Stimulated activated naive CD8-positive, alpha-beta T cell treated with anti-CD3 and anti-CD28 coated beads, Interleukin-15, Interleukin-2, amounts not matched to agents 100 ng/mL and 50 ng/mL, for 24 hours (primary cell): ENCODE data around the gene ADAD2.

Source experiments
- H3K27ac Mint-ChIP-seq: one replicate; pipeline ENCODE4 v1.8.0; 2021; ENCODE audit warnings: mild to moderate bottlenecking, mixed read lengths
- H3K27me3 Mint-ChIP-seq: one replicate; pipeline ENCODE4 v1.8.0; 2021; ENCODE audit warnings: mixed read lengths
- H3K36me3 Mint-ChIP-seq: one replicate; pipeline ENCODE4 v1.8.0; 2021; ENCODE audit warnings: low read depth, mixed read lengths
- H3K4me1 Mint-ChIP-seq: one replicate; pipeline ENCODE4 v1.8.0; 2021; ENCODE audit warnings: low read depth, mixed read lengths
- H3K4me3 Mint-ChIP-seq: one replicate; pipeline ENCODE4 v1.8.0; 2021; ENCODE audit warnings: mild to moderate bottlenecking, mixed read lengths
- H3K9me3 Mint-ChIP-seq: one replicate; pipeline ENCODE4 v1.8.0; 2021; ENCODE audit warnings: mixed read lengths

The ADAD2 gene

DNA sequence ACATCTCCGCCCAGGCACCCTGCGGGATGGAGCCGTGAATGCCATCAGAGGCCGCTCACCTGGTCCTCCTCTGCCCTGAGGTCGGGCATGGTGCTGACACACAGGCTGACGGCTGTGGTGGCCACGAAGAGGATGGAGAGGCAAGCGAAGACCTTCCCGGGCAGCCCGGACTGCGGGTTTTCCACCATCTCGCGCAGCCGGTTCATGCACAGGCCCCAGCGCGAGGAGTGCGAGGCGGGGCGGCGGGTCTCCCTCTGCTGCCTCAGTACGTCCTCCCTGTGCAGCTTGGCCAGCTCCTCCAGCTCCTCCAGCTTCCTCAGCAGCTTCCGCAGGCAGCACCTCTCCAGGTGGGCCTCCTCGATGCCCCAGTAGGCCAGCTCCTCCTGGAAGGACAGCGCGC lies 45.7 kb downstream of the ADAD2 start:
- no peak overlapping the region for H3K4me3 Mint-ChIP-seq
- peaks cover 26% of the 10 kb centered on the region for H3K27me3 Mint-ChIP-seq
- no peaks in the 10 kb centered on the region for H3K4me1 Mint-ChIP-seq
- no peaks in the 10 kb centered on the region for H3K36me3 Mint-ChIP-seq
- H3K27ac Mint-ChIP-seq, result no peak overlapping the region
- H3K9me3 Mint-ChIP-seq, result no peaks in the 10 kb centered on the region

DNA sequence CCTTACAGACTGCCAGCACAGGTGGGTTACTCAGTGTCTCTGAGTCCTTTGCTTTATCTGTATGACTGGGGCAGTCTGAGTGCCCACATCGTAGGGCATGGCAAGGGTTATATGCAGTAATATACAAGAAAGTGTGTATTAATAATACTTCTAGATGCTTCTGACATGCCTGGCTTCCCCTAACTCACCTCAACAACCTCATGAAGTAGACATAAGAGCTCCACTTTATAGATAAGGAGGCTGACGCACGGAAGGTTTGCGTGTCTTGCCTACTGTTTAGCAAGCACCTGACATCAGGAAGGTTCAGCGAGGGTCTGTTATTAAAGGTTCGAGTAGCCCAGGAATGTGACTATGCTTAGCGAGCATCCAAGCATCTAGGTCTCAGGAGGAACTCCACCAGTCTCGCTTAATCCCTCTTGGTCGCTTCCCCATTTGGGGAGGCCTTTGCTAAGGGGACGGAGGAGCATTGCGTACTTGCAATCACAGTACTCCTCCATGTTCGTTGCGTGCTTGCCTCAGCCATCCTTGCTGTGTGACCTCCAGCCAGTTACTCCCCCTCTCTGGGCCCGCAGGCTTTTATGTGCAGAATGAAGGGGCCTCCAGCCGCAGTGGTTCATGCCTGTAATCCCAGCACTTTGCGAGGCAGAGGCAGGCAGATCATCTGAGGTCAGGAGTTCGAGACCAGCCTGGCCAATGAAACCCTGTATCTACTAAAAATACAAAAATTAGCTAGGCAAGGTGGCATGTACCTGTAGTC lies 47.2 kb downstream of the ADAD2 start:
- Mint-ChIP-seq H3K27me3 (peaks cover 28% of the 10 kb centered on the region), H3K4me3 (no peak overlapping the region)

DNA sequence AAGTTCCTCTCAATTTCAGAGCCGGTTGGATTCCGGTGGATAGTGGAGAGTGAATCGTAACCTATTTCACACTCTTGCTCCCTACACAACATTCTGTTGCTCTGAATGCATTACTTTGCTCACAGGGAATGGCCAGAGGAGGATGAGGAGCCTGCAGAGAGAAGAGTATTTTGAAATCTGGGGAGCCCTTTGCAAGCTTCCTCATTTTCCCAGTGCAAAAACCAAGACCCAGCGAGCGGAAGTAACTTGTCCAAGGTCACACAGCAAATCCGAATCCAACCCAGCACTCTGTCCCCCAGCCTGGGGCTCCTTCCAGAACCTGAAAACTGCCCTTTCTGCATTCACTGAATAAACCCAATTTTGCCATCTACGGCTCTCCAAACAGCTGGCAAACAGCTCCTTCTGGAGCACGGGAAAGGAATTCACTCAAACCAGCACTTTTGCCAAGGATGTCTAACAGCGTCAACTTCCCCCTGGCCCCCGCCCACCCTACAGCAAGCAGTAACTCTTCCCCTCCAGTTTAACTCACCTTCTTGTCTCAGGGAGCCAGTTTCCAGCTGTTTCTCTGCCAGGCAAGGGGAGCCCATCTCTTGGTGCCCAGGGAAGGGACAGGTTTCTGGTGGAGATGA lies 48.3 kb downstream of the ADAD2 start:
- Mint-ChIP-seq H3K4me1 (no peaks in the 10 kb centered on the region), H3K27me3 (peaks cover 31% of the 10 kb centered on the region), H3K9me3 (no peaks in the 10 kb centered on the region), H3K4me3 (no peak overlapping the region), H3K36me3 (no peaks in the 10 kb centered on the region), H3K27ac (no peak overlapping the region)

More for the DNA sequence above, 47.2 kb downstream of the ADAD2 start:
- Mint-ChIP-seq H3K9me3 (no peaks in the 10 kb centered on the region), H3K4me1 (no peaks in the 10 kb centered on the region), H3K36me3 (no peaks in the 10 kb centered on the region), H3K27ac (no peak overlapping the region)

DNA sequence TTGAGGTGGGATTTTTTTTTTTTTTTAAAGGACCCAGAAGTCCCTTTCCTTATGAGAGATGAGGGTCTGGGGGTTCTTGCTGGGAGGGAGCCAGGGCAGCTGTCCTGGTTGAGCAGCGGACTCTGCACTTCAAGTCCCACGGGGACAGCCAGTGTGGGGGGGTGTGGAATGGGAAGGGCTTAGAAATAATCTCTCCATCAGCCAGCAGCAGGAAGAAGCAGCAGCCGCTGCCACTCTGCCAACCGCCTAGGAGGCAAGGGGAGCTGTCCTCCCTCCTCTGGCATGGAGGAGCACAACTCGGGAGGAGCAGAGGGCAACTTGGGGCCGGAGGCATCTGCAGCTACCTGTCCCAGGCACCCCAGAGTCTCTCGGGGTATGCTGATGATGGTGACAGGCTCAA lies 49.0 kb downstream of the ADAD2 start, which contains the start of gene KCNG4:
TSS of gene KCNG4 (minus strand) at position 104 of the 400 bp plus-strand sequence. CDS start 2,527 bp downstream, outside the sequence.
- Mint-ChIP-seq H3K4me1 (no peaks in the 10 kb centered on the region), H3K9me3 (no peaks in the 10 kb centered on the region), H3K4me3 (no peak within 1 kb of the TSS), H3K36me3 (no peaks in the 10 kb centered on the region), H3K27me3 (peaks cover 31% of the 10 kb centered on the region), H3K27ac (no peak within 1 kb of the TSS)

DNA sequence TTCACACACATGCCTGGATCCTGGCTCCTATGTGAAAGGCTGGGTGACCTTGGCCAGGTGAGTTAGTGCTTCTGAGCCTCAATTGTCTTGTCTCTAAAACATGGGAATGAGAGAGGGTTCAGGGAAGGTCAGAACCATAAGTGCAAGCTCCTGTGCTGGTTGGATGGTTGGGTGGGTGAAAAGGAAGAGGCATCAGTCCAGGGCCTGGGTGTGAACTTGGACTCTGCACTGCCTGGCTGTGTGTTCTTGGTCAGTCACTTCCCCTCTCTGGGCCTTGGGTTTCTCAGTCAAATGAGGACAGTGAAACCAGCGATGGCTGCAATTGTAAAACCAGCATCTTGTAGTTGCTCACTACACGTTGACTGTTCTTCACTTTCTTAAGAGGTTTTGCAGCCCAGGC lies 49.5 kb downstream of the ADAD2 start:
- Mint-ChIP-seq H3K4me3 (no peak overlapping the region), H3K4me1 (no peaks in the 10 kb centered on the region), H3K27ac (no peak overlapping the region), H3K9me3 (no peaks in the 10 kb centered on the region), H3K27me3 (peaks cover 31% of the 10 kb centered on the region), H3K36me3 (no peaks in the 10 kb centered on the region)

- no peak overlapping the region for H3K4me3 Mint-ChIP-seq
- H3K27me3 Mint-ChIP-seq, result peaks cover 31% of the 10 kb centered on the region
- H3K27ac Mint-ChIP-seq, result no peak overlapping the region
Measured at GRCh38 chr16:84241778-84242177, 50.8 kb downstream of the ADAD2 start.

DNA sequence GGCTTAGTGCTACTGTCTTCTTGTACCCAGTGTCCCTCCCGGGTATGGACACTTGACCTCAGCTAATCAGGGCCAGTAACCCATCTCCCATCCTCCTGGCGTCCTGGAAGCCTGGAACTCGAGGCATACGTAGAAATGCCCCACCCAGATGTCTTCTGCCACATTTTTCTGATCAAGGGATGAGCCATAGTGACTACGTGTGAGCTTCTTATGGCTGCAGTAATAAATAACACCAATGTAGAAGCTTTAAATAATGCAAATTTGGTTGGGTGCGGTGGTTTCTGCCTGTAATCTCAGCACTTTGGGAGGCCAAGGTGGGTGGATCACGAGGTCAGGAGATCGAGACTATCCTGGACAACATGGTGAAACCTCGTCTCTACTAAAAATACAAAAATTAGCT lies 51.9 kb downstream of the ADAD2 start:
- Mint-ChIP-seq H3K27ac (no peak overlapping the region), H3K27me3 (peaks cover 31% of the 10 kb centered on the region), H3K4me1 (no peaks in the 10 kb centered on the region)

More at GRCh38 chr16:84241778-84242177, 50.8 kb downstream of the ADAD2 start:
- H3K4me1 Mint-ChIP-seq, result no peaks in the 10 kb centered on the region
- no peaks in the 10 kb centered on the region for H3K9me3 Mint-ChIP-seq
- no peaks in the 10 kb centered on the region for H3K36me3 Mint-ChIP-seq

GRCh38 chr16:84243732-84244131 lies 52.8 kb downstream of the ADAD2 start:
- Mint-ChIP-seq H3K4me3 (no peak overlapping the region), H3K36me3 (no peaks in the 10 kb centered on the region), H3K9me3 (no peaks in the 10 kb centered on the region), H3K27ac (no peak overlapping the region), H3K27me3 (peaks cover 31% of the 10 kb centered on the region), H3K4me1 (no peaks in the 10 kb centered on the region)

More for the DNA sequence above, 51.9 kb downstream of the ADAD2 start:
- Mint-ChIP-seq H3K4me3 (no peak overlapping the region), H3K9me3 (no peaks in the 10 kb centered on the region), H3K36me3 (no peaks in the 10 kb centered on the region)

- Mint-ChIP-seq H3K9me3 (no peaks in the 10 kb centered on the region), H3K27ac (no peak overlapping the region), H3K27me3 (peaks cover 23% of the 10 kb centered on the region)
Measured at GRCh38 chr16:84244728-84245127, 53.8 kb downstream of the ADAD2 start.

GRCh38 chr16:84245956-84246678 lies 55.2 kb downstream of the ADAD2 start:
- no peaks in the 10 kb centered on the region for H3K36me3 Mint-ChIP-seq
- H3K27ac Mint-ChIP-seq, result no peak overlapping the region
- H3K4me1 Mint-ChIP-seq, result no peaks in the 10 kb centered on the region
- H3K27me3 Mint-ChIP-seq, result peaks cover 15% of the 10 kb centered on the region
- no peaks in the 10 kb centered on the region for H3K9me3 Mint-ChIP-seq
- no peak overlapping the region for H3K4me3 Mint-ChIP-seq

More at GRCh38 chr16:84244728-84245127, 53.8 kb downstream of the ADAD2 start:
- no peaks in the 10 kb centered on the region for H3K36me3 Mint-ChIP-seq
- H3K4me1 Mint-ChIP-seq, result no peaks in the 10 kb centered on the region
- no peak overlapping the region for H3K4me3 Mint-ChIP-seq

- H3K4me3 Mint-ChIP-seq, result no peak overlapping the region
- no peaks in the 10 kb centered on the region for H3K9me3 Mint-ChIP-seq
Measured at GRCh38 chr16:84246679-84247077, 55.7 kb downstream of the ADAD2 start.

More at GRCh38 chr16:84246679-84247077, 55.7 kb downstream of the ADAD2 start:
- Mint-ChIP-seq H3K4me1 (no peaks in the 10 kb centered on the region), H3K27ac (no peak overlapping the region), H3K36me3 (no peaks in the 10 kb centered on the region), H3K27me3 (peaks cover 15% of the 10 kb centered on the region)
